ENCODE measurements around the gene SPATA16. TPM values are rescaled to one million over a fixed set of nuclear protein-coding genes. Genes with fewer than 3 reads are reported as not detected.
"Not testable (repeated sequence)": the region's sequence is repeated elsewhere in the genome, so short reads cannot be mapped to it uniquely, and the experiment has no call there.

The SPATA16 gene
- total RNA-seq, 2 experiments from 2014 or later: not detected

DNA sequence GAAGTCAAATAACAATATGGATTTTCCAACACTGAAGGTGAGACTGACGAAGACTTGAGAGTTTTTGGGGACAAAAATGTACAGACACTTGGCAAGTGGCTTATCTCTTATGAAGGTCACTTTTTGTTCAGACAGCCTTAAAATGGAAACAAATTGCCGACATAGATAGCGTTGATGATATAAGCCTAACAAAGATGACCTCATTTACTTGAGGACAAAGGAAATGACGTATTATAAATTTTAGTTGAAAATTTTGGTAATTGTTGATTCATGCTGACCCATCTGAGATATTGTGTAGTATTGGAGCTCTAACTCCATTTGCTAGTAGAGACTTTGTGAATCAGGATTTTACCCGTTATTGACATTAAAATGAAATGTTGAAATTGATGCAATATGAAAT is 168.3 kb downstream of the SPATA16 start:
- ChIA-PET CTCF (interaction anchor here (0.7 kb wide), 1 partner anchor 37 kb away, joined by 4 read pairs; no protein-coding TSS in a partner anchor), POLR2A (no interaction called here)
- H3K27ac Mint-ChIP-seq: no peak overlapping the region
- no peak for ATAC-seq
- no peaks in the 10 kb centered on the region for H3K9me3 Mint-ChIP-seq (ENCODE audit: low read depth)
- H3K36me3 Mint-ChIP-seq (ENCODE audit: low read depth): no peaks in the 10 kb centered on the region
- no peaks in the 10 kb centered on the region for H3K27me3 Mint-ChIP-seq
- no peaks in the 10 kb centered on the region for H3K4me1 Mint-ChIP-seq
- H3K4me3 Mint-ChIP-seq: no peak overlapping the region
- DNase-seq: no peak
- intact Hi-C loops (cut with DNase I, micrococcal nuclease): no loop called here

DNA sequence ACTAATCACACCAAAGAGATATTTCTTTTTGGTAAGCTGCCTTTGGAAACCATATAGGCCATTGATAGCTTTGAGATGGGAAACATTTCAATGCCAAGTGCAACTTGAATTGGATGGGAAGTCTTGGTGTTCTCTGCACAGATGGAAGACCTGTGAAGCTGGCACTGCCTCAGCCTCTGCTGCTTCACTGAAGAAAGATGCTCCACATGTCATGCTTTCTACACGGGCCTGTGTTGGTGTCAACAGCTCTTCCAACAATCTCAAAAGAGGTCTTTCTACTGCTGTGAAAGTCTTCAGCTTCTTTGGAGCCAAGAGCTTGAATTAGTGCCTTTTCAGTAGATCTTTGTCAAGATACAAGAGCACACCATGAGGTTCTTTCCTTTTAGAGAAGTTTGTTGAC is 169.0 kb downstream of the SPATA16 start:
- DNase-seq (no peak), ATAC-seq (no peak)
- H3K27me3 Mint-ChIP-seq: no peaks in the 10 kb centered on the region
- no peaks in the 10 kb centered on the region for H3K36me3 Mint-ChIP-seq (ENCODE audit: low read depth)
- POLR2A ChIA-PET: no interaction called here
- H3K27ac Mint-ChIP-seq: no peak overlapping the region
- no peak overlapping the region for H3K4me3 Mint-ChIP-seq
- H3K4me1 Mint-ChIP-seq: no peaks in the 10 kb centered on the region
- H3K9me3 Mint-ChIP-seq (ENCODE audit: low read depth): no peaks in the 10 kb centered on the region
- CTCF ChIA-PET: interaction anchor here (0.6 to 0.7 kb wide), 2 partner anchors 37 to 92 kb away, joined by 4 read pairs; no protein-coding TSS in a partner anchor
- intact Hi-C loops (cut with DNase I, micrococcal nuclease): no loop called here

DNA sequence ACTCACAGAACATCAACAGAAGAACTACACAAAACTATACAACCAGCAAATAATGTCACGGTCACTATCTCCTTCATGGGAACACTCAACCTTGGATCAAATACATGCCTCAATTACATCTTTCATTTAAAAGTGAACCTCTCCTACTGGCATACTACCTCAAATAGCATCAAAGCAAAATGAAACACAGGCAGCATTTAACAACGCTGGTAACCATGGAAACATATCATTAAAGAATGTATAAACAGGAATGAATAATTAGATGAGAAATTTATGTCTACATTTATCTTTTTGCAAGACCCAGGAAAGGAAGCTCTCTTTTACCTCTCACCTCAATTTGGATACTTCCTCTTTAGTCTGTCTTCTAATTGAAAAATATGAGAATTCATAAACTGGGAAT is 172.4 kb downstream of the SPATA16 start:
- intact Hi-C loops (cut with DNase I, micrococcal nuclease): no loop called here
- ATAC-seq (no peak), DNase-seq (no peak)
- Mint-ChIP-seq H3K36me3 (ENCODE audit: low read depth) (no peaks in the 10 kb centered on the region), H3K27ac (no peak overlapping the region), H3K4me1 (no peaks in the 10 kb centered on the region), H3K27me3 (no peaks in the 10 kb centered on the region), H3K4me3 (no peak overlapping the region), H3K9me3 (ENCODE audit: low read depth) (no peaks in the 10 kb centered on the region)
- ChIA-PET POLR2A (no interaction called here), CTCF (no interaction called here)

GRCh38 chr3:172965256-172965655 is 175.8 kb downstream of the SPATA16 start:
- Mint-ChIP-seq H3K36me3 (ENCODE audit: low read depth) (no peaks in the 10 kb centered on the region), H3K4me1 (no peaks in the 10 kb centered on the region), H3K9me3 (ENCODE audit: low read depth) (no peaks in the 10 kb centered on the region), H3K4me3 (no peak overlapping the region), H3K27me3 (no peaks in the 10 kb centered on the region), H3K27ac (no peak overlapping the region)
- intact Hi-C loops (cut with DNase I, micrococcal nuclease): no loop called here
- ATAC-seq (no peak), DNase-seq (no peak)
- ChIA-PET CTCF (interaction anchor here (1.1 kb wide), 1 partner anchor 83 kb away, joined by 3 read pairs; no protein-coding TSS in a partner anchor), POLR2A (no interaction called here)

DNA sequence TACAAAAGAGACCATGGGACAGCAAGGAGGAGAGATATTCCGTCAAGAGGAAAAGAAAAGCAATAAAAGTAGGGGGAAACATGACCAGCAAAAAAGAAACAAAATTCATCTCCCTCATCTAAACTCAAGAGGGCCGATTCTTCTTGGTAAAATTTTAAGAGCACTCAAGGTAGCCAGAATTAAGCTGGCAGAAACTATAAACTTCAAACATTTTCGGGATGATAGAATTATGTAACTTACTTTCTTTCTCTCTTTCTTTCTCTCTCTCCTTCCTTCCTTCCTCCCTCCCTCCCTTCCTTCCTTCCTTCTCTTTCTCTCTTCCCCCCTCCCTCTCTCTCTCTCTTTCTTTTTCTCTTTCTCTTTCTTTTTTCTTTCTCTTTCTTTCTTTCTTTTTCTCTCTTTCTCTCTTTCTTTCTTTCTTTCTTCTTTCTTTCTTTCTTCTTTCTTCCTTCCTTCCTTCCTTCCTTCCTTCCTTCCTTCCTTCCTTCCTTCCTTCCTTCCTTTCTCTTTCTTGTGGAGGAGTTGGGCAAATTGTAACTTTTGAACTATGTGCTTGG is 180.3 kb downstream of the SPATA16 start:
- H3K27ac Mint-ChIP-seq; H3K36me3 Mint-ChIP-seq (ENCODE audit: low read depth); intact Hi-C loops (cut with DNase I, micrococcal nuclease); H3K4me1 Mint-ChIP-seq; CTCF ChIA-PET; POLR2A ChIA-PET; DNase-seq; H3K9me3 Mint-ChIP-seq (ENCODE audit: low read depth); ATAC-seq; H3K27me3 Mint-ChIP-seq; H3K4me3 Mint-ChIP-seq: not testable (repeated sequence)

DNA sequence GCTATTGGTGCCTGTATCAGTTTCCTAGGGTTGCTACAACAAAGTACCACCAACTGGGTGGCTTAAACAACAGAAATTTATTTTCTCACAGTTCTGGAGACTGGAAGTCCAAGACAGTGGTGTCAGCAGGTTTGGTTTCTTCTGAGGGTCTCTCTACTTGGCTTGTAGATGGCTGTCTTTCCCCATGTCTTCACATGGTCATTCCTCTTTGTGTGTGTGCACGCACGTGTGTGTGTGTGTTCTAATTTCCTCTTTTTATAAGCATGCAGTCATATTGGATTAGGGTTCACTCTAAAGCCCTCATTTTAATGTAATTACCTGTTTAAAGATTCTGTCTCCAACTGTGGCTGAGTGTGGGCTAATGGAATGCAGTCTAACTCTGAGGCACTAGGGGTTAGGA is 182.5 kb downstream of the SPATA16 start:
- no peak for DNase-seq
- Mint-ChIP-seq H3K27me3 (no peaks in the 10 kb centered on the region), H3K4me3 (no peak overlapping the region), H3K36me3 (ENCODE audit: low read depth) (no peaks in the 10 kb centered on the region), H3K4me1 (no peaks in the 10 kb centered on the region), H3K9me3 (ENCODE audit: low read depth) (no peaks in the 10 kb centered on the region), H3K27ac (no peak overlapping the region)
- ATAC-seq: no peak
- ChIA-PET POLR2A (no interaction called here), CTCF (no interaction called here)
- intact Hi-C loops (cut with DNase I, micrococcal nuclease): no loop called here

DNA sequence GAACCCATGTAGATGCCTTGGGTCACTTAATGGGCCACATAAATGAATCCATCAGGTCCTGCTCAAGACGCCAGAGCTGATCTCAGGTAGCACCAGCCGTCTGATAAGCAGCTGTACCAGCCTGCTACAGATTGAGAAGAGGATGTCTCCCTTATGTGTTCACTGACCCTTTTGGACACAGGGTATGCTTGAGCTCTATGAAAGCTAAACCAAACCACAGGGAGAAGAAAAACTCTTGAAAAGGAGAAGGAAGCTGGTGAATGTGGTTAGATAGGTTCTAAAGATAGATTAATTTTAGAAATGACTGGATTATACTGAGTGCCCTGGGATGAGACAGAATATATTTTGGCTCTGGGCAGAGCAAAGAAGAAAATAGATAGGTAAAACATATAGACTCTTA is 187.5 kb downstream of the SPATA16 start:
- no peak for ATAC-seq
- Mint-ChIP-seq H3K36me3 (ENCODE audit: low read depth) (no peaks in the 10 kb centered on the region), H3K9me3 (ENCODE audit: low read depth) (no peaks in the 10 kb centered on the region), H3K4me1 (no peaks in the 10 kb centered on the region), H3K4me3 (no peak overlapping the region), H3K27ac (no peak overlapping the region), H3K27me3 (no peaks in the 10 kb centered on the region)
- intact Hi-C loops (cut with DNase I, micrococcal nuclease): no loop called here
- ChIA-PET CTCF (no interaction called here), POLR2A (no interaction called here)
- DNase-seq: no peak

DNA sequence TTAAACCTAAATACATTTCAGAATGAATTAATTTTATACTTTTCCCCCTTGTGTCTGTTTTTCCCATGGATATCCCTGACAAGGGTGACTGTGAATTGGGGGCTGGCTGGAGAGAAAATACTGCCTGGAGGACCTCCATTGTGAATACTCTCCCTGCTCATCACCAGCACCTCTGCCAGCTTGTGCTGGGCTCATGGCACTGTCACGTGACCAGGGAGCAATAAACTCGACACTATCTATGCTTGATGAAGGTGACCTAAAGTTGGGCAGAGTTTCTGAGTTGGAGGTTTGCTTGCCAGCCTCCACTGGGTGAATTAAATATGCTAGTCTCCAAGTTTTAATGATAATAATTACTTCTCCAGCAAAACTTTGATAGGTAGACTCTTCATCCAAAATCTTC is 189.5 kb downstream of the SPATA16 start:
- DNase-seq (no peak), ATAC-seq (no peak)
- Mint-ChIP-seq H3K36me3 (ENCODE audit: low read depth) (no peaks in the 10 kb centered on the region), H3K27me3 (no peaks in the 10 kb centered on the region), H3K4me3 (no peak overlapping the region), H3K9me3 (ENCODE audit: low read depth) (peaks cover 2% of the 10 kb centered on the region), H3K4me1 (no peaks in the 10 kb centered on the region), H3K27ac (no peak overlapping the region)
- ChIA-PET POLR2A (no interaction called here), CTCF (interaction anchor here (1.0 kb wide), 1 partner anchor 9 kb away, joined by 3 read pairs; no protein-coding TSS in a partner anchor)
- intact Hi-C loops (cut with DNase I, micrococcal nuclease): no loop called here

GRCh38 chr3:172946061-172946460 is 195.0 kb downstream of the SPATA16 start:
- peaks cover 3% of the 10 kb centered on the region for H3K27me3 Mint-ChIP-seq
- POLR2A ChIA-PET: no interaction called here
- CTCF ChIA-PET: no interaction called here
- H3K36me3 Mint-ChIP-seq (ENCODE audit: low read depth): no peaks in the 10 kb centered on the region
- DNase-seq (no peak), ATAC-seq (no peak)
- no peaks in the 10 kb centered on the region for H3K4me1 Mint-ChIP-seq
- H3K4me3 Mint-ChIP-seq: no peak overlapping the region
- peaks cover 2% of the 10 kb centered on the region for H3K9me3 Mint-ChIP-seq (ENCODE audit: low read depth)
- no peak overlapping the region for H3K27ac Mint-ChIP-seq
- intact Hi-C loops (cut with DNase I, micrococcal nuclease): no loop called here

DNA sequence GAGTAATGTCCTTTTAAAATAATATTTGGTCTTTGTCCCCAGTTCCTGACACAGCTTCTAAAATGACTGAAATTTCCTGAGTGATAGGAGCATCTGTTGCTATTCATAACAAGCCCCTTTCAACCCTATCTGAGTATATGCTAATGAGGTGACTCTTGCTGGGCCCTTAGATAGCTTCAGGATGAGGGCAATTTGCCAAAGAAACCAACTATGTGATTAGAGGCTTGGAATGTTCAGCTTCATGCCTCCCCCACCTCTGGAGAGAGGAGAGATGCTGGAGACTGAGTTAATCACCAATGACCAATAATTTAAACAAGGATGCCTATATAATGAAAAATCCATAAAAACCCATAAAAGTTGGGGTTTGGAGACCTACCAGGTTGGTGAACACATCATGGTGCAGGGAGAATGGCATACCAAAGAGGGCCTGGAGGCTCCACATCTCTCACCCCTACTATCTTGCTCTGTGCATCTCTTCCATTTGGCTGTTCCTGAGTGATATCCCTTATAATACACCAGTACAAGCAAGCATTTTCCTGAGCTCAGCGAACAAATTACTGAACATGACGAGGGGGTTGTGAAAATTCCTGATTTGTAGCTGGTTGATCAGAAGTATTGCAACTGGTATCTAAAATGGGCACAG is 201.3 kb downstream of the SPATA16 start:
- Mint-ChIP-seq H3K27me3 (peaks cover 5% of the 10 kb centered on the region), H3K4me3 (no peak overlapping the region), H3K36me3 (ENCODE audit: low read depth) (no peaks in the 10 kb centered on the region), H3K4me1 (no peaks in the 10 kb centered on the region), H3K27ac (no peak overlapping the region), H3K9me3 (ENCODE audit: low read depth) (no peaks in the 10 kb centered on the region)
- POLR2A ChIA-PET: no interaction called here
- no peak for DNase-seq
- CTCF ChIA-PET: no interaction called here
- ATAC-seq: no peak
- intact Hi-C loops (cut with DNase I, micrococcal nuclease): no loop called here

GRCh38 chr3:172938788-172939187 is 202.2 kb downstream of the SPATA16 start:
- ChIA-PET POLR2A (no interaction called here), CTCF (no interaction called here)
- H3K27ac Mint-ChIP-seq: no peak overlapping the region
- DNase-seq: no peak
- no peak overlapping the region for H3K4me3 Mint-ChIP-seq
- no peaks in the 10 kb centered on the region for H3K9me3 Mint-ChIP-seq (ENCODE audit: low read depth)
- H3K27me3 Mint-ChIP-seq: peaks cover 2% of the 10 kb centered on the region
- no peaks in the 10 kb centered on the region for H3K4me1 Mint-ChIP-seq
- no peak for ATAC-seq
- no peaks in the 10 kb centered on the region for H3K36me3 Mint-ChIP-seq (ENCODE audit: low read depth)
- intact Hi-C loops (cut with DNase I, micrococcal nuclease): no loop called here

DNA sequence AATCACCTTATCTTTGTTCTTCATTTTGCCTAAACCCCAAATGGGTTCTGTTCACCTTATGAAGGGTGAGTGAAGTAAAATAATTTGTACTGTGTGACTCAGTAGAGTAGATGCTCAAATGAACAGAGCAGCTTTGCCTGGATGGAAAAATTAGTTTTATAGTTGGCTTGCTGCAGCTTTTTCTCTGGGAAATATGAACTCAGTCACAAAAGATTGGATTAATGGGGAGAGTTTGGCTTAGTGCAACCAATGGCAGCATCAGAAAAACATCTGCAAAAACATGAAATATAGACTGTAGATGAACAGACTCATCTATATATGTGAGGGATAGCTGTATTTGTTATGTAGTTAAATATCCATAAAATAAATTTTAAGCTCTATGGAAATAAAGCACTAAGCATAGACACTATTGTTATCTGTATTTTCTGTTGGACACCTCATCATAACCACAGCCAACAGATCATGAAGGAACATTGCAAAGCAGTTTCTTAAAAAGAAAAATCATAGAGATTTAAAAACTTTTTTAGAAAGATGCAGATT is 209.2 kb downstream of the SPATA16 start:
- intact Hi-C loops (cut with DNase I, micrococcal nuclease): no loop called here
- peaks cover 3% of the 10 kb centered on the region for H3K27me3 Mint-ChIP-seq
- no peaks in the 10 kb centered on the region for H3K36me3 Mint-ChIP-seq (ENCODE audit: low read depth)
- ATAC-seq: no peak
- no peak overlapping the region for H3K27ac Mint-ChIP-seq
- CTCF ChIA-PET: no interaction called here
- no peaks in the 10 kb centered on the region for H3K9me3 Mint-ChIP-seq (ENCODE audit: low read depth)
- no peak overlapping the region for H3K4me3 Mint-ChIP-seq
- no peaks in the 10 kb centered on the region for H3K4me1 Mint-ChIP-seq
- POLR2A ChIA-PET: no interaction called here
- no peak for DNase-seq

All from activated CD4-positive, alpha-beta T cell treated with anti-CD3 and anti-CD28 coated beads for 36 hours (primary cell).